IMR-90 (cell line): ENCODE measurements around the gene NHSL2.

Source experiments
- FOS ChIP-seq: fragments of 150-350 bp; IDR thresholded peaks from 2 replicates; pipeline ENCODE4 v1.6.1; 2016; ENCODE audit warnings: low read depth, low read length
- POLR2A ChIP-seq: IDR thresholded peaks from 2 replicates; pipeline ENCODE4 v1.6.1; 2012; ENCODE audit warnings: mild to moderate bottlenecking, low read depth, low read length
- RAD21 ChIP-seq: IDR thresholded peaks from 2 replicates; pipeline ENCODE4 v1.6.1; 2012; ENCODE audit warnings: low read length, improper control_type of control experiment
- SMC3 ChIP-seq: fragments of 150-350 bp; IDR thresholded peaks from 2 replicates; pipeline ENCODE4 v1.6.1; 2016; ENCODE audit warnings: low read depth, mild to moderate bottlenecking, antibody characterized with exemption, low read length, moderate library complexity
- TF ChIP-seq, protein P1 (sequence below): conservative IDR thresholded peaks from 2 replicates; pipeline ENCODE4 v1.5.1; 2012; ENCODE audit warnings: mild to moderate bottlenecking, low read depth, low read length, improper control_type of control experiment
- TF ChIP-seq, protein P2 (sequence below): fragments of 150-350 bp; IDR thresholded peaks from 2 replicates; pipeline ENCODE4 v1.6.1; 2017; ENCODE audit warnings: mild to moderate bottlenecking, antibody characterized with exemption, low read length, low read depth

DNA sequence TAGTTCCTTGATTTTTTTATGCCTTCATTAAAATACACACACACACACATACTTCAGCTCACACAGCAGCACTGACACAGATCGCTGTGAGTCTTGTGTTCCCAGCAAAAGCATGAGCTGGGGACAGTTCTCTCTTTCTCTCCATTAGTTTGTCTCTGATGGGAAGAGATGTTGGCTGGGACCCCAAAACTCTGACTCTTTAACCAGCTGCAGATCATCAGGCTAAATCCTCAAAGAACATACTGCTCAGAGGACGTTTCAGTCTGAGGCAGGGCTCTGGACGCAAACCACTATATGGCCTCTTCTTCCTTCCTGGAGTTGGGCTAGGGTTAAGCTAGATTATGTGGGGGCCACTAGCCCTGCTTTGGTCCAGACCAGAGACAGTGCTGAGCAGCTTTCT lies 109.6 kb downstream of the NHSL2 start:
- TF ChIP-seq, protein P1, sequence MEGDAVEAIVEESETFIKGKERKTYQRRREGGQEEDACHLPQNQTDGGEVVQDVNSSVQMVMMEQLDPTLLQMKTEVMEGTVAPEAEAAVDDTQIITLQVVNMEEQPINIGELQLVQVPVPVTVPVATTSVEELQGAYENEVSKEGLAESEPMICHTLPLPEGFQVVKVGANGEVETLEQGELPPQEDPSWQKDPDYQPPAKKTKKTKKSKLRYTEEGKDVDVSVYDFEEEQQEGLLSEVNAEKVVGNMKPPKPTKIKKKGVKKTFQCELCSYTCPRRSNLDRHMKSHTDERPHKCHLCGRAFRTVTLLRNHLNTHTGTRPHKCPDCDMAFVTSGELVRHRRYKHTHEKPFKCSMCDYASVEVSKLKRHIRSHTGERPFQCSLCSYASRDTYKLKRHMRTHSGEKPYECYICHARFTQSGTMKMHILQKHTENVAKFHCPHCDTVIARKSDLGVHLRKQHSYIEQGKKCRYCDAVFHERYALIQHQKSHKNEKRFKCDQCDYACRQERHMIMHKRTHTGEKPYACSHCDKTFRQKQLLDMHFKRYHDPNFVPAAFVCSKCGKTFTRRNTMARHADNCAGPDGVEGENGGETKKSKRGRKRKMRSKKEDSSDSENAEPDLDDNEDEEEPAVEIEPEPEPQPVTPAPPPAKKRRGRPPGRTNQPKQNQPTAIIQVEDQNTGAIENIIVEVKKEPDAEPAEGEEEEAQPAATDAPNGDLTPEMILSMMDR, result no peak
- TF ChIP-seq, protein P2, sequence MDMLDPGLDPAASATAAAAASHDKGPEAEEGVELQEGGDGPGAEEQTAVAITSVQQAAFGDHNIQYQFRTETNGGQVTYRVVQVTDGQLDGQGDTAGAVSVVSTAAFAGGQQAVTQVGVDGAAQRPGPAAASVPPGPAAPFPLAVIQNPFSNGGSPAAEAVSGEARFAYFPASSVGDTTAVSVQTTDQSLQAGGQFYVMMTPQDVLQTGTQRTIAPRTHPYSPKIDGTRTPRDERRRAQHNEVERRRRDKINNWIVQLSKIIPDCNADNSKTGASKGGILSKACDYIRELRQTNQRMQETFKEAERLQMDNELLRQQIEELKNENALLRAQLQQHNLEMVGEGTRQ, result no peak
- TF ChIP-seq SMC3 (no peak), POLR2A (no peak), RAD21 (no peak), FOS (no peak)
